ENCODE results near the gene RGCC.
"Not testable (repeated sequence)": the region's sequence is repeated elsewhere in the genome, so short reads cannot be mapped to it uniquely, and the experiment has no call there.

Gene RGCC

DNA sequence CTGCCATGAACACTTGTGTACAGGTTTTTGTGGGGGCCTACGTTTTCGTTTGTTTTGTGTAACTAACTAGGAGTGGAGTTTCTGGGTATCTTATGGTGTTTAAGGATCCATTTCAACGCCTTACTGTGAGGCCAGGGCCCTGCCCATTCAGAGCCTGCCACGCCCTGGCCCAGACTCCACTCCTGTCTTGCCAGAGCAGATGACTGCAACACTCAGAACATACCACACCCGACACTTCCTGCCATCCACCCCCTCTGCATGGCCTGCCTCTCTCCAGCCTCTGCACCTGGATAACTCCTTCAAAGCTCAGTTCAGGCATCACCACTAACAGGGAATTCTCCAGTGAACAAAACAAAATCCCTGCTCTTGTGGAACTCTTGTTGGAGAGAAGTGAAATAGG lies 43.2 kb downstream of the RGCC start:
- H3K27ac ChIP-seq: no peak overlapping the region
- TF ChIP-seq, protein P1, sequence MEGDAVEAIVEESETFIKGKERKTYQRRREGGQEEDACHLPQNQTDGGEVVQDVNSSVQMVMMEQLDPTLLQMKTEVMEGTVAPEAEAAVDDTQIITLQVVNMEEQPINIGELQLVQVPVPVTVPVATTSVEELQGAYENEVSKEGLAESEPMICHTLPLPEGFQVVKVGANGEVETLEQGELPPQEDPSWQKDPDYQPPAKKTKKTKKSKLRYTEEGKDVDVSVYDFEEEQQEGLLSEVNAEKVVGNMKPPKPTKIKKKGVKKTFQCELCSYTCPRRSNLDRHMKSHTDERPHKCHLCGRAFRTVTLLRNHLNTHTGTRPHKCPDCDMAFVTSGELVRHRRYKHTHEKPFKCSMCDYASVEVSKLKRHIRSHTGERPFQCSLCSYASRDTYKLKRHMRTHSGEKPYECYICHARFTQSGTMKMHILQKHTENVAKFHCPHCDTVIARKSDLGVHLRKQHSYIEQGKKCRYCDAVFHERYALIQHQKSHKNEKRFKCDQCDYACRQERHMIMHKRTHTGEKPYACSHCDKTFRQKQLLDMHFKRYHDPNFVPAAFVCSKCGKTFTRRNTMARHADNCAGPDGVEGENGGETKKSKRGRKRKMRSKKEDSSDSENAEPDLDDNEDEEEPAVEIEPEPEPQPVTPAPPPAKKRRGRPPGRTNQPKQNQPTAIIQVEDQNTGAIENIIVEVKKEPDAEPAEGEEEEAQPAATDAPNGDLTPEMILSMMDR (IDR thresholded peaks at IDR 0.05): no peak
- no peak for TF ChIP-seq ZFX (IDR thresholded peaks at IDR 0.05; ENCODE audit: borderline replicate concordance)

GRCh38 chr13:41501281-41501680 lies 43.9 kb downstream of the RGCC start:
- H3K27ac ChIP-seq: no peak overlapping the region
- TF ChIP-seq ZFX (IDR thresholded peaks at IDR 0.05; ENCODE audit: borderline replicate concordance): no peak
- TF ChIP-seq, protein P1 (IDR thresholded peaks at IDR 0.05): no peak

DNA sequence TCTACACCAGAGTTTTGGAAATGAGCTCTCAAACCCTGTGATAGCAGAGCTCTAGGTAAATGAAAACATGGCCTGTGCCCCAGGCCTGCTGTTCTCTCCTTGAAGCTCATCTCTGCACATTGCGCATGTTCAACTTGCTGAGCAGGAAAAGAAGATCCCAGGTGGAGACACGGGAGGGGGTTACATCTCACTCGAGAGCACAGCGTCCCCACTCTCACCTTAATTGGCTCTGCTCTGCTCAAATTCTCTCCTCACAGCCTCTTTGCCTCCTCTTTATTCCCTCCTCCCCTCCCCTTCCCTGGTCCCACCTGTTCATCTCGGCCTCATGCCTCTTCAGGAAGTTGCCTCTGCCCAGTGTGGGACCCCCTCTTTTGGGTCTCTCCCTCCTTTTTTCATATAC lies 44.7 kb downstream of the RGCC start:
- TF ChIP-seq ZFX (IDR thresholded peaks at IDR 0.05; ENCODE audit: borderline replicate concordance): no peak
- TF ChIP-seq, protein P1 (IDR thresholded peaks at IDR 0.05): no peak
- no peak overlapping the region for H3K27ac ChIP-seq

DNA sequence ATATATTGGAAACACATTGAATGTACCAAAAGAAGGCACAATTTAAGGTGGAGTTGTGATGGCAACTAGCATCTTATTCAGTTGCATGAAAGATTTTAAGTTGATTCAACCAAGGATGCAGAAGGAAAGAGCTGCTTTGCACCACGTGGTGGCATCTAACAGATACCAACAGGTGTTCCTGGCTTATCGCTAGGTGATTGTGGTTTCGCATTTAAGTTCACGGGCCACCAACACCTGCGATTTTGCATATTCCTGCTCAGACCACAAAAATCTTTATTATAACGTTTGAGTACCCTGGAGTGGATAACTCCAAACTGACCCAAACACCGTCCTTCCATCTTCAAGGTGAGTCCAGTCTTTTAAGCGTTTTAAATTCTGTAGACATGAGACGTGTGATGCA lies 45.3 kb downstream of the RGCC start:
- H3K27ac ChIP-seq: no peak overlapping the region
- TF ChIP-seq ZFX (IDR thresholded peaks at IDR 0.05; ENCODE audit: borderline replicate concordance): no peak
- TF ChIP-seq, protein P1 (IDR thresholded peaks at IDR 0.05): no peak

DNA sequence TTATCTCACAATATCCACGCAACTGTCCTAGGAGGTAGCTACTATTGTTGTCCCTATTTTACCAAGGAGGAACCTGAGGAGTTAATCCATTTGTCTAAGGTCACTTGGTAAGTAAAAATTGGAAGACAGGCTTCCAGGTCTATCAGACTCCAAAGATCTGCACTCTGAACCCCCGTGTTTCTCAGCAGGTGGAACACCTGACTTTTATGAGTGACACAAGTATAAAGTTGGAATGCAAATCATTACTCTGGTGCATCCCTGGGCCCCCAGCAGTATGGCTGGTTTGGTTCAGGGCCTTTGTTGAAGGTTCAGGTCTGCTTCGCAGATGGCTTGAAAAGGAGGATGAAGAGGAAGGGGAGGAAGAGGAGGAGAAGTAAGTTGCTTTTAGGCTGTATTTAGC lies 46.0 kb downstream of the RGCC start:
- H3K27ac ChIP-seq: no peak overlapping the region

DNA sequence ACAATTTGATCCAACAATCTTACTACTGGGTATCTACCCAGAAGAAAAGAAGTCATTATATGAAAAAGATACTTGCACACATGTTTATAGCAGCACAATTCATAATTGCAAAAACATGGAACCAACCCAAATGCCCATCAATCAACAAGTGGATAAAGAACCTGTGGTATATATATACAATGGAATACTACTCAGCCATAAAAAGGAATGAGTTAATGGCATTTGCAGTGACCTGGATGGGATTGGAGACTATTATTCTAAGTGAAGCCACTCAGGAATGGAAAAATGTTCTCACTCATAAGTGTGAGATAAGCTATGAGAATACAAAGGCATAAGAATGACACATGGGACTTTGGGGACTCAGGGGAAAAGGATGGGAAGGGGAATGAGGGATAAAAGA lies 47.3 kb downstream of the RGCC start:
- not testable (repeated sequence) for H3K27ac ChIP-seq

More for the DNA sequence above, 46.0 kb downstream of the RGCC start:
- TF ChIP-seq, protein P1 (IDR thresholded peaks at IDR 0.05): no peak
- no peak for TF ChIP-seq ZFX (IDR thresholded peaks at IDR 0.05; ENCODE audit: borderline replicate concordance)

GRCh38 chr13:41505209-41505835 lies 48.0 kb downstream of the RGCC start:
- no peak overlapping the region for H3K27ac ChIP-seq
- TF ChIP-seq, protein P1 (IDR thresholded peaks at IDR 0.05): no peak
- TF ChIP-seq ZFX (IDR thresholded peaks at IDR 0.05; ENCODE audit: borderline replicate concordance): no peak

DNA sequence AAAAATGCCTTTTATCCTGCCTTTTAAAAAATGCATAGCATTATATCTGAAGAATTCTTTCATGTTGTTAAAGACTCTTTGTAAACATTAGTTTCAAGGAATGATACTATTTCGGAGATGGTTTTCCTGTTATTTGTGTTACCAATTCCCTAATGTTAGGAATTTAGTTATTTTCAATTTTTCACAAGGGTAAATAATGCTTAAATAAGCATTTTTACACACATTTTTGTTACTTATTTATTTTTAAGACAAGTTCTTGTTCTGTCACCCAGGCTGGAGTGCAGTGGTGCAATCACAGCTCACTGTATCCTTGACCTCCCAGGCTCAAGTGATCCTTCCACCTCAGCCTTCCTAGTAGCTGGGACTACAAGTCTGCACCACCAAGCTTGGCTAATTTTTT lies 49.0 kb downstream of the RGCC start:
- no peak overlapping the region for H3K27ac ChIP-seq
- TF ChIP-seq, protein P1 (IDR thresholded peaks at IDR 0.05): no peak
- no peak for TF ChIP-seq ZFX (IDR thresholded peaks at IDR 0.05; ENCODE audit: borderline replicate concordance)
